ENCODE data around the gene MED27.

- TF ChIP-seq ZNF75A (CRISPR knock-in tag; IDR thresholded peaks at IDR 0.05) (no peak), TRIM28 (IDR thresholded peaks at IDR 0.05) (no peak), MBD1 (CRISPR knock-in tag; IDR thresholded peaks at IDR 0.05) (no peak), POLR2A (conservative IDR thresholded peaks at IDR 0.05) (no peak), ZNF23 (CRISPR knock-in tag; IDR thresholded peaks at IDR 0.05) (no peak)
These were observed 231.0 kb downstream of the MED27 start for GRCh38 chr9:131848570-131849160.

All from K562 (cell line).